SH-SY5Y (cell line): ENCODE results near the gene RNU5B-1.

Source experiments
- GATA2 ChIP-seq: IDR thresholded peaks from 2 replicates; pipeline ENCODE4 v1.6.1; 2011; ENCODE audit warnings: mild to moderate bottlenecking, low read depth, low read length
- GATA3 ChIP-seq: IDR thresholded peaks from 2 replicates; pipeline ENCODE4 v1.6.1; 2011; ENCODE audit warnings: low read depth, mild to moderate bottlenecking, low read length, moderate library complexity

The RNU5B-1 gene

DNA sequence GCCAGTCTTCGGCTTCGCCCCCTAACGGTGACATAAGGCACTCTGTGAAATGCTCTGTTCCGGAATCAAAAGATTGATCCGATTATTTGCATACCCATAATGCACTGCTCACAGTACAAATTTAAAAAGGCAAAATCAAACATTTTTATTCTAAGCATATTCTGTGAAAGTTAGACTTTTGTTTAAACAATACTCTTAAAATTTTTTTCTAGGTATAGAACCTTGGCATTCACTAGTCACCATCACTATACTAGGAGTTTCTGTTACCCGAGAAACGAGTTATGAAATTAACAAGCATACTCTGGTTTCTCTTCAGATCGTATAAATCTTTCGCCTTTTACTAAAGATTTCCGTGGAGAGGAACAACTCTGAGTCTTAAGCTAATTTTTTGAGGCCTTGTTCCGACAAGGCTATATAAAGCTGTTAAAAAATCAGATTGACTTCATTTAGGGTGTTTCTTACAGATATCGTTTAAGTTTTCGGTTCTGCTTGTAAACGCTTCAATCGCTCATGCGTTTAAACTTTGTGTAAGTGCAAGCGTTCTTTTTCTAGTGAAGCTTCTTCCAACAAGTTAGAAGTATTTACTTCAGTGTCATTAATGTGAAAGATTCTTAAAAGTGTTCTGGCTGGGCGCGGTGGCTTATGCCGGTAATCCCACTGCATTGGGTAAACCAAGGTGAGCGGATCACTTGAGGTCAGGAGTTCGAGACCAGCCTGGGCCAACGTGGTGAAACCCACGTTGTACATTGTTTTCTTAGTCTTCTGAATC lies at the start of gene RNU5B-1:
RNU5B-1 (plus strand) TSS at position 297 of the 769 bp plus-strand sequence.
- TF ChIP-seq GATA2 (no peak), GATA3 (no peak)

DNA sequence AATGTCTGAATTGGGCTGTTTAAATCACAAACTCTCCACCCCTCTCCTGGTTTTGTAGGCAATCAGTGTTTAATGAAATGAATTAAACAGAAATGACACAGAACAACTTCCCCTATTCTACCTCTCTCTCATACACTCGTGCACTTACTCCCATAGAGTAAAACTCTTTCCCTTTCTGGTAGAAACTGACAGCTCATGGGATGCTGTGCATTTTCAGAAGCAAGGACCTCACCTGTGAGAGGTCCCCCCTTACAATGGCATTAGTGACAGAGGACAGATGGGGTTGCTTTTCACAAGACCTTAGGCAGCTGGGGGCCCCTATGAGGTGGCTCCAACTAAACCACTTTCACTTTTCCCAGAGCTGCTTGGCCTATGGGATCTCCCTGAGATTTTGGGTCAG lies 49.7 kb upstream of the RNU5B-1 start:
- TF ChIP-seq GATA2 (no peak), GATA3 (no peak)

DNA sequence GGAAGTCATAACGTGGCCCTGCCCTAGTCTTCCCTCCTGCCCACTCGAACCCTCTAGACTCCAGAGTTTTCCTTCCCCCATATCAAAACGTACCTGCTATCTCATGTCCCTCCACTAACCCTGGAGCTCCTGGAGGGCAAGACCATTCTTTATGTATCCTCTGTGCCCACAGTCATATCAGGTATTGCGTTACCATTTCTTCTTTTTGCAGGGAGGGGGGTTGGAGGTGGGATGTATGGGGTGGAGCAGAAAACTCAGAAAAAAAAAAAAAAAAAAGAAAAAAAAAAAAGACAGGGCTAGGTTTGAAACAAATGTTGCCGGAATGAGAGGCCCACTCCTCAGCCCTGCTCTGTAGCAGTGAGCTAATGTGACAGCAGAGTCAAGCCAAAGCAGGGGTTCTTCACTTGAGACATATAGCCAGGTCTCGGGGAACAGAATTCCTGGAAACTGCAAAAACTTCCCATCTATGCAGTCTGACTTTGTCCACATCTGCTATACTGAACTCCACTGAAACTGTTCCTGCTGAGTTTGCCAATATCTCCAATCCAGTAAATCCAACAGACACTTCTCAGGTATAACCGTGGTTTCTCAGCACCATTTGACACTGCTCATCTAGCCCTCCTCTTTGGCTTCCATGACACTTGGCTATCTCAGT lies 48.9 kb upstream of the RNU5B-1 start:
- TF ChIP-seq GATA2 (no peak), GATA3 (no peak)

DNA sequence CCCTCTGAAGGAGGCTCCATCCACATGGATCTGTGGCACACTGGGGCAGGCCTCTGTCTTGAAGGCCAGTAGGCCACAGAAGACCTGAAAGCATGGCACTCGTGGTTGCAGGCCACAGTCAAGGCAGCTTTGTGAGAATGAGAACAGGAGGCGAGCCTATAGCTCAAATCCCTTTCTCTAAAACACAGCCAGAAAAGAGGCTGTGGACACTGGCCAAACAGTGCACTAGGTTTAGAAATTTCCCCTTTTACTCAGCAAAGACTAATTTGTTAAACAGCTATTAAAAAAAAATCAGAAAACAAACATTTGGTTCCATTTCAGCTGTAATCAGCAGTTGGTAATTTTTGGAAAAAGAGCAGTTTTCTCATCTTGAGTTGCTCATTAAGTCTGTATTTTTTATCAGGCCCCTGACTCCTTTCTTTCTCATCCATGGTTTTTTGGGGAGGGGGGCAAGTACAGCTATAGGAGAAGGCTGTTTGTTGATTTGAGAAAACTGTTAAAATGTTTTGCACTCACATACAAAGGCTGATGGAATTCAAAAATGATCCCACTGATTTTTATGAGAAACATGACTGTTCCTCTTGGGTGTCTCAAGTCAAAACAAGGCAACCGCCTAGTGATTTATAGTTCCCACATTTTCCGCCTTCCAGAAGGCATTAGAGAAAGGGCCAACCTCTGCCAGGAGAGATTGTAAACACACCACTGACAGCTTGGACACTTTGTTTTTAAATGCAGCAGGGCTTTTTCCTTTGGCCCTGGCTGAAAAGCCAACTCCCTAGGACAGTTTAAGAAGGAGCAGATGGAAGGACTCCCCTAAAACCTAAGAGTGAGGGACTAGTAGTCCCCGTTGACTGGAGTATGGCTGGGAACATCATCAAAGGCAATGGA lies 45.9 kb upstream of the RNU5B-1 start:
- TF ChIP-seq GATA2 = no peak

DNA sequence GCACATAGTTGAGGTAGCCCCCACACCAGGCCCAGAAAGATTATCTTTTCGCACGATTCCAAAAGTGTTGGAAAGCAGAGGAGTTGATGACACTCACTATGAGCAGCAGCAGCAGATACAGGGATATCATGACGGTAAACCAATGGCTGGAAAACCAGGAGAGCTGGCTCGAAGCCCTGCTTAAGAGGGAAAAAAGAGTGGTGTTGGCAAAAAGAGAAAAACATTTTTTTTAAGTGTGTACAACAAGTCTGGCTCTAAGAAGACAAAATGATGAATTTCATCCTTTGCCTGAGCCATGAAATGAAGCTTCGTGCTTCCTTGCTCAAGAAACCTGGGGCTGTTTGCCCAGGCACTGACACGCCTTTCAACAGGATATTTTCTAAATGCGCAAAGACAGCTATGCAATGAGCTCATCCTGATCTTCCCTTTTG lies 45.1 kb upstream of the RNU5B-1 start:
- no peak for TF ChIP-seq GATA3
- TF ChIP-seq GATA2 = no peak

DNA sequence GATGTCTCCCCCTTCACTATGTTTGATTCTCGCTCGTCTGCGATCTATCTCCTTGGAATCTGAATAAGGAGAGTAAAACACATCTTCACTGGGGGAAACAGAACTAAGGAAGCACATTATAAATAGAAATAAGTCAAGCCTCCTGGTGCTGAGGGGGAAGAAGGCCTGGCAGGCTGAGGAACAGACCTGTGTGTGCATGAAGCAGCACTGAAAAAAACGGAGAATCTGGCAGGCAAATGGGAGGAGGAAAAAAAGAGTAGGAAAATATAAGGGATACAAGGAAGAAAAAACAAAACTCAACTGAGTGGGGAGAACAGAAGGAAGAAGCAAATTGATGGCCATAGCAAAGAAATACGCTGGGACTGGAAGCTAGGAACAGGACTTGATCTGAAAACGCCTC lies 43.5 kb upstream of the RNU5B-1 start:
- TF ChIP-seq GATA2 (no peak), GATA3 (no peak)

DNA sequence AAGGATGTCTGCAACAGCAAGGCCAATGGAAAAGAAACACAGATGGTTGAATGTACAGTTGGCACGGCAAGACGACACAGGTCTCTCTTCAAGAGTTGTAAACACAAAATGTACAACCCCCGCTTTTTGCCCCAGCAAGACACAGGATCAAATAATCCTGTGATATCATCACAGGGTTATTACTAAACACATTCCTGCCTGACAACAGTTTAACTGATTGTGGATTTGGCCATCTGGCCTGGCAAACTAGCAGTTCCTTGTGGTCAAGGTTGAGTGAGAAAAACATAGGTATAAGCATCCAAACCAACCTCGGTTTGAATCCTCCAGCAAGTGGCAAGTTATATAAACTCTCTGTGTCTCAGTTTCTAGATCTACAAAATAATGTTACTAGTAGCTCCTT lies 41.2 kb upstream of the RNU5B-1 start:
- TF ChIP-seq GATA3 = no peak
- TF ChIP-seq GATA2 = no peak

DNA sequence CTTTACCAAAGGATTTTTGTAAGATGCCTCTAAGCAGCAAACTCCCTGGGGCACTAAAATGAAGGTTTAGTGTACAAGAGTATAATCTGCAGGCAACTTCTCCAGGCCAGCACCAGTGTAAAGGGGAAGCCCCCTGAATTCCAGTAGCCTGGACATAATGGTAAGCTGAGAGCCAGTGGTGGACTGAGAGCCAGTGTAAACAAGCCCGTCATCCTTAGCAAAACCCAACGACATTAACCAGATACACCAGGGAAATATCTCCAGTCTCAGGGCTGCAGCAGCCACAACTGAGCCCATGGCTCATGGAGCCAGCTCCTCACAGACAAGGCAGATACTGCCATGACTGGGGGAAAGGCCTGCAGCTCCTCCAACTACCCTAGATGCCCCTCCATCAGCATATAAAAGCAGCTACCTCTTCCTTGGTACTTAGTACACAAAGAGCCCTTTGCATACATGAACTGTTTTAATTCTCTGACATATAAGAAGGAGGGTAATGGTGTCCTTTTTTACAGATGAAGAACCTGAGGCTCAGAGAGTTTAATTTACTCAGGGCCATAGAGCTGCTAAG lies 39.5 kb upstream of the RNU5B-1 start:
- no peak for TF ChIP-seq GATA2
- no peak for TF ChIP-seq GATA3

DNA sequence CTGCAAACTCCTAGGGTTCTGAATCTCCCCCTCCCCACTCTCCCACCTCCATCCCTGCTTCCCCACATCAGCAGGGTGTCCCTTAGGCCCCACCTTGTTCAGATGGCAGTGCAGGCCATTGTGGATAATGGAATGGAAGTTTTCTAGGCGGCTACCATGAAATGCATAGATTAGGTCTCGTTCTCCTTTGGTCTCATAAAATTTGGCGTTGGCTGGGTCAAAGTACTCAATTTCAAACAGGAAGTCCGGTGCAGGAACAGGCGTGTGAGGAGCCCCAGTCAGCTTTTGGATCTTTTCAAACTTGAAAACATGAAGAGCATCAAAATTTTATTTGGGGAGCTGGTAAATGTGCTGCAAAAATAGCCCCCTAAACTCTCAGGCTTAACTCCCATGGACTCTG lies 38.0 kb upstream of the RNU5B-1 start:
- no peak for TF ChIP-seq GATA3

DNA sequence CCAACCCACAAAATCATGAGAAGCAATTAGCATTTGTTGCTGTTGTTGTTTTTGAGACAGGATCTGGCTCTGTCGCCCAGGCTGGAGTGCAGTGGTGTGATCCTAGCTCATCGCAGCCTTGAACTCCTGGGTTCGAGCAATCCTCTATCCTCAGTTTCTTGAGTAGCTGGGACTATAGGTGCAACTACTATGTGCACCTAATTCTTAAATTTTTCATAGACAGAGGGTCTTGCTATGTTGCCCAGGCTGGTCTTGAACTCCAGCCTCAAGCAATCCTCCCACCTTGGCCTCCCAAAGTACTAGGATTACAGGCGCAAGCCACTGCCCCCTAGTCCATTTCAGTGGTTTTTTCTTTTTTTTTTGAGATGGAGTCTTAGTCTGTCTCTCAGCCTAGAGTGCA lies 36.1 kb upstream of the RNU5B-1 start:
- TF ChIP-seq GATA3 (no peak), GATA2 (no peak)

DNA sequence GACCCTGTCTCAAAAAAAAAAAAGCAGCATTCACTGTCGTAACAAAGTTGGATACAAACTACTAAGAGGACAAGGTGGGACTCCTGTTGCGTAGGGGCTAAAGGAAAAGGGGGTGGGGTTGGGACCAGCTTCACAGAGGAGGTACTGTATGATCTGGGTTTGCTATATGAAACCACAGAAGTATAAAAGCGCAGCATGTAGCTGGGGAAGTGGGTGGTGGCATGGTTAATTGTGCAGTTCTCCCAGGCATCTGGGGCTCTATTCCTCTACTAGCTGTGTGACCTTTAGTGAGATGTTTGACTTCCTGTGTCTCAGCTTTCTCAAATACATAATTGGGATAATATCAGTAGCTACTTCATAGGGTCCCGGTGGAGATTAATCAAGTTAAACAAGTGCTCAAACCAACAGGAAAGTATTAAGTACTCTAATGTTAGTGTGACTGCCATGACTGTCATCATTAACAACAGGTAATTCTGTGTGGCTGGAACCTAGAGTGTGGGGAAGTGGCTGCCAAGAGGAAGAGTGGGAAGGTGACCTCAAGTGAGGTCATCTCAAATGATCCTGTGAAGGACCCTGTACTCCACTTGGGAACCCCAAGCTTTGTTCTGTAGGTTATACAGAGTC lies 29.3 kb upstream of the RNU5B-1 start:
- no peak for TF ChIP-seq GATA2
- no peak for TF ChIP-seq GATA3

DNA sequence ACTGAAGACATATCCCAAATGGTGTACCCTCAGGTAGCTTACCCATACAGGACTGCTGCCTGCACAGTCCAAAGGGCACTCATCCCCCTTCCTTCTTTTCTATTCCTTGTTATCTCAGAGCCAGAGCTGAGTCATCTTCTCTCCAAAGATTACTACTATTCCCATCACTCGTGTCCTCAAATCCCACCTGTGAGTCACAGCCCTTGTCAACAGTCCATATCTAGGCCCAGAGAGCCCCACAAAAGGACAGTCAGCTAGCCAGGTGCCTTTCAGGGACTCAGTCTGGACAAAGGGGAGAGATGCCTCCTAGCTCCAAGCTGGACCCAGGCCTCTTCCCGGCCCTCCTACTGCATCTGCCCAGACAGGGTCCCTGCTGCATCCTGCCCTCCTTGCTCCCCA lies 28.8 kb upstream of the RNU5B-1 start:
- no peak for TF ChIP-seq GATA3
- TF ChIP-seq GATA2 = no peak

DNA sequence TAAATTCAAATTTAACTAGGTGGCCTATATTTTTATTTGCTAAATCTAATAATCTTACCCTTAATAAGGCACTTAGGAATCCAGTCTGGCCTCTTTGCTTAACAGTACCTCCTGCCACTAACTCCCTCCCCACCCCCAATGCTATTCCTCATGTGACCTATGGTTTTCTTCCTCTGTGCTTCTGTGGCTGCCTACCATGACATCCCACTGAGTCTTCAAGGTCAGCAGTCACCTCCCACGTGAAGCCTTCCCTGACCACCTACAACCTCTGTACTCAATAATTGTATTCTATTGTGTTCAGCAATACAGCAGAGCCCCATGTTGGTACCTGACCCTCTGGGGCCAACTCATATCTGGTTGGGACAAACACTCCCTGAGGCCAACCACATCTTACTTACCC lies 27.5 kb upstream of the RNU5B-1 start:
- TF ChIP-seq GATA2 (no peak), GATA3 (no peak)

DNA sequence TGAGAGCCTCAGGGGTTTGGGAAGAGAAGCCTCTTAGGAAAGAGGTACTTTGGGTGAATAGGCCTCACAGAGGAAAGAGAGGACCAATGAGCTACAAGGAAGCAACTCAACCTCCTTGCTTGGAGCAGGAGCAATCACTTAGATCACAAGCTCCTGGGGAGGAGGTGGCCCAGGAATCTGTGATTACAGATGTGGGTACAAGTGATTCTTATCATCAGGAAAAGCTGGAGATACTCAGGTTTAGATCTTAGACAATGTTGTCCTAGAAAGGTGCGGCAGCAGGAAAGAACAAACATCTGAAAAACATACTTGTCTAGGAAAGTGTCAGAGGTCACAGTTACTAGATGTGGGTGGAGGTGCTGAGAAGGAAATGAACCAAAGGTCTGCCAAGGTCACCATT lies 26.0 kb upstream of the RNU5B-1 start:
- TF ChIP-seq GATA3 (no peak), GATA2 (no peak)
